PC-3 (cell line): ENCODE data around the gene RNF138.

Experiments used
- CTCF ChIP-seq: fragments of 300-600 bp; sonication (generic); conservative IDR thresholded peaks from 2 replicates; pipeline ENCODE4 v1.5.1; 2017; ENCODE audit warnings: antibody characterized with exemption, low read depth, mild to moderate bottlenecking, low read length
- EZH2 ChIP-seq: fragments of 300-600 bp; sonication (generic); IDR thresholded peaks from one replicate; pipeline ENCODE4 v1.6.1; 2017; ENCODE audit warnings: antibody characterized with exemption, mild to moderate bottlenecking, low read length; ENCODE audit not compliant: unreplicated experiment

GRCh38 chr18:32104516-32104915 is 12.8 kb downstream of the RNF138 start:
- TF ChIP-seq CTCF (no peak), EZH2 (no peak)
